ENCODE data around the gene PAX6. TPM values are rescaled to one million over a fixed set of nuclear protein-coding genes. Genes with fewer than 3 reads are reported as not detected.
A peak's percentile ranks its signal among the peaks of the same experiment; 100 is the strongest.

The PAX6 gene
- total and polyA plus RNA-seq, 9 of the 15 experiments (the other 6 are each of a cell fraction or from before 2014, with no cell fraction given): 1.5 to 10.9 (median 5.3) TPM

DNA sequence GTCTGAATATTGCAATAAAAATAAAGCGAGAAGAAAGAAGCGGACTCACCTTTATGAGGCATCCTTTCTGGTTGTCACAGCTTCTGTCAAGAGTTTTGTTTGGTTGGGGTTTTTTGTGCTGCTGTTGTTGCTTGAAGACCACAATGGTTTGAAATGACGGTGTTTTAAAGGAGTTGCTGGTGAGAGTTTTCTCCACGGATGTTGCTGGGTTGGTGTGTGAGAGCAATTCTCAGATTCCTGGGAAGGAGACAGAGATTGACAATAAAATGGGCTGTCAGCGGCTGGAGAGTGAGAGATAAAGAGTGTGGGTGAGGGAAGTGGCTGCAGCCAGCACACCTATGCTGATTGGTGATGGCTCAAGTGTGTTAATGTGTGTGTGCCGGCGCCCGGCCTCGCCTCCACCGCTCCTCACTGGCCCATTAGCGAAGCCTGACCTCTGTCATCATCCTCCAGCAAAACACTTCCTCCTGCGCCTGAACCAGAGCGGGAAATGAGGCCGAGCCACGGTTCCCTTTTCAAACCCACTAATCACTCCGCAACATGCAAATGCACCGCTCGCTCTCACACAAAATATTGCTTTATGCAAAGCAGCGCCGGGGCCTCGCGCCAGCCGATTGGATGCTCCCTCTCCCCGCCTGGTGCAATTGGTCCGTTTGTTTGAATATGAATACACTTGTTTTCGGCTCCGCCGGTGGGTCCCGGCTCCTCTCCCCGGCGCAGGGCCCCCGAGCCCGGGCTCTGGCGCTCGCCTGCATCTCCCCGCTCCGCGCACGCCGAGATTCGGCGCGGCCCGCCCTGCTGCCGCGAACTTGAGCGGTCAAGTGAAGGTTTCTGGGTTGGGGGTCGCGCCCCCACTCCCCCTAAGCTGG, at the start of gene PAX6 (continued):
- TF ChIP-seq ZNF785 (CRISPR knock-in tag; IDR thresholded peaks at IDR 0.05) (no peak), ELF4 (CRISPR knock-in tag; IDR thresholded peaks at IDR 0.05) (no peak), DDX20 (tag; IDR thresholded peaks at IDR 0.05; ENCODE audit: low read depth) (no peak), CREM (IDR thresholded peaks at IDR 0.05; ENCODE audit: low read depth) (peak; percentile 66), DACH1 (IDR thresholded peaks at IDR 0.05; ENCODE audit: partially characterized antibody) (no peak), ETS2 (tag; IDR thresholded peaks at IDR 0.05; ENCODE audit: borderline replicate concordance, poor library complexity, severe bottlenecking) (no peak), NFATC3 (IDR thresholded peaks at IDR 0.05) (no peak), ZNF133 (CRISPR knock-in tag; IDR thresholded peaks at IDR 0.05) (no peak), HLTF (IDR thresholded peaks at IDR 0.05) (no peak), HDAC3 (IDR thresholded peaks at IDR 0.05; ENCODE audit: borderline replicate concordance, partially characterized antibody) (no peak), OTX1 (CRISPR knock-in tag; IDR thresholded peaks at IDR 0.05) (no peak), POLR3A (IDR thresholded peaks at IDR 0.05; ENCODE audit: borderline replicate concordance, extremely low read depth, insufficient read depth, insufficient read length) (no peak), NR1H2 (CRISPR knock-in tag; IDR thresholded peaks at IDR 0.05) (no peak), RBM17 (IDR thresholded peaks at IDR 0.05; ENCODE audit: borderline replicate concordance, low read depth, low read length) (no peak), RBM22 (IDR thresholded peaks at IDR 0.05; ENCODE audit: low read depth, low read length, poor library complexity, severe bottlenecking) (no peak), ESRRB (CRISPR knock-in tag; IDR thresholded peaks at IDR 0.05; ENCODE audit: borderline replicate concordance) (no peak), FOS (IDR thresholded peaks at IDR 0.05; ENCODE audit: extremely low read depth, insufficient read length) (peak; percentile 57), ESRRA (IDR thresholded peaks at IDR 0.05; ENCODE audit: borderline replicate concordance, low read depth) (peak; percentile 58; the same call in 1 of the 2 replicates)
- TF ChIP-seq, protein P1, sequence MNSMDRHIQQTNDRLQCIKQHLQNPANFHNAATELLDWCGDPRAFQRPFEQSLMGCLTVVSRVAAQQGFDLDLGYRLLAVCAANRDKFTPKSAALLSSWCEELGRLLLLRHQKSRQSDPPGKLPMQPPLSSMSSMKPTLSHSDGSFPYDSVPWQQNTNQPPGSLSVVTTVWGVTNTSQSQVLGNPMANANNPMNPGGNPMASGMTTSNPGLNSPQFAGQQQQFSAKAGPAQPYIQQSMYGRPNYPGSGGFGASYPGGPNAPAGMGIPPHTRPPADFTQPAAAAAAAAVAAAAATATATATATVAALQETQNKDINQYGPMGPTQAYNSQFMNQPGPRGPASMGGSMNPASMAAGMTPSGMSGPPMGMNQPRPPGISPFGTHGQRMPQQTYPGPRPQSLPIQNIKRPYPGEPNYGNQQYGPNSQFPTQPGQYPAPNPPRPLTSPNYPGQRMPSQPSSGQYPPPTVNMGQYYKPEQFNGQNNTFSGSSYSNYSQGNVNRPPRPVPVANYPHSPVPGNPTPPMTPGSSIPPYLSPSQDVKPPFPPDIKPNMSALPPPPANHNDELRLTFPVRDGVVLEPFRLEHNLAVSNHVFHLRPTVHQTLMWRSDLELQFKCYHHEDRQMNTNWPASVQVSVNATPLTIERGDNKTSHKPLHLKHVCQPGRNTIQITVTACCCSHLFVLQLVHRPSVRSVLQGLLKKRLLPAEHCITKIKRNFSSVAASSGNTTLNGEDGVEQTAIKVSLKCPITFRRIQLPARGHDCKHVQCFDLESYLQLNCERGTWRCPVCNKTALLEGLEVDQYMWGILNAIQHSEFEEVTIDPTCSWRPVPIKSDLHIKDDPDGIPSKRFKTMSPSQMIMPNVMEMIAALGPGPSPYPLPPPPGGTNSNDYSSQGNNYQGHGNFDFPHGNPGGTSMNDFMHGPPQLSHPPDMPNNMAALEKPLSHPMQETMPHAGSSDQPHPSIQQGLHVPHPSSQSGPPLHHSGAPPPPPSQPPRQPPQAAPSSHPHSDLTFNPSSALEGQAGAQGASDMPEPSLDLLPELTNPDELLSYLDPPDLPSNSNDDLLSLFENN (IDR thresholded peaks at IDR 0.05; ENCODE audit: low read depth in 2 of 2, low read length in 2 of 2): no peak
- TF ChIP-seq, protein P2, sequence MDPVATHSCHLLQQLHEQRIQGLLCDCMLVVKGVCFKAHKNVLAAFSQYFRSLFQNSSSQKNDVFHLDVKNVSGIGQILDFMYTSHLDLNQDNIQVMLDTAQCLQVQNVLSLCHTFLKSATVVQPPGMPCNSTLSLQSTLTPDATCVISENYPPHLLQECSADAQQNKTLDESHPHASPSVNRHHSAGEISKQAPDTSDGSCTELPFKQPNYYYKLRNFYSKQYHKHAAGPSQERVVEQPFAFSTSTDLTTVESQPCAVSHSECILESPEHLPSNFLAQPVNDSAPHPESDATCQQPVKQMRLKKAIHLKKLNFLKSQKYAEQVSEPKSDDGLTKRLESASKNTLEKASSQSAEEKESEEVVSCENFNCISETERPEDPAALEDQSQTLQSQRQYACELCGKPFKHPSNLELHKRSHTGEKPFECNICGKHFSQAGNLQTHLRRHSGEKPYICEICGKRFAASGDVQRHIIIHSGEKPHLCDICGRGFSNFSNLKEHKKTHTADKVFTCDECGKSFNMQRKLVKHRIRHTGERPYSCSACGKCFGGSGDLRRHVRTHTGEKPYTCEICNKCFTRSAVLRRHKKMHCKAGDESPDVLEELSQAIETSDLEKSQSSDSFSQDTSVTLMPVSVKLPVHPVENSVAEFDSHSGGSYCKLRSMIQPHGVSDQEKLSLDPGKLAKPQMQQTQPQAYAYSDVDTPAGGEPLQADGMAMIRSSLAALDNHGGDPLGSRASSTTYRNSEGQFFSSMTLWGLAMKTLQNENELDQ (CRISPR knock-in tag; IDR thresholded peaks at IDR 0.05; ENCODE audit: borderline replicate concordance): no peak

All from K562 (cell line).